GM21526 (cell line): ENCODE results near the gene STUB1.

ENCODE experiments used
- ATAC-seq: cut with Tn5 transposase; IDR thresholded peaks from one replicate; pipeline ENCODE4 v1.9.1; 2021; ENCODE audit warnings: moderate library complexity; ENCODE audit not compliant: unreplicated experiment, low FRiP score

The STUB1 gene

GRCh38 chr16:722835-723633 is 42.8 kb downstream of the STUB1 start:
- no peak for ATAC-seq

GRCh38 chr16:723695-724094 is 43.5 kb downstream of the STUB1 start:
- ATAC-seq: no peak

DNA sequence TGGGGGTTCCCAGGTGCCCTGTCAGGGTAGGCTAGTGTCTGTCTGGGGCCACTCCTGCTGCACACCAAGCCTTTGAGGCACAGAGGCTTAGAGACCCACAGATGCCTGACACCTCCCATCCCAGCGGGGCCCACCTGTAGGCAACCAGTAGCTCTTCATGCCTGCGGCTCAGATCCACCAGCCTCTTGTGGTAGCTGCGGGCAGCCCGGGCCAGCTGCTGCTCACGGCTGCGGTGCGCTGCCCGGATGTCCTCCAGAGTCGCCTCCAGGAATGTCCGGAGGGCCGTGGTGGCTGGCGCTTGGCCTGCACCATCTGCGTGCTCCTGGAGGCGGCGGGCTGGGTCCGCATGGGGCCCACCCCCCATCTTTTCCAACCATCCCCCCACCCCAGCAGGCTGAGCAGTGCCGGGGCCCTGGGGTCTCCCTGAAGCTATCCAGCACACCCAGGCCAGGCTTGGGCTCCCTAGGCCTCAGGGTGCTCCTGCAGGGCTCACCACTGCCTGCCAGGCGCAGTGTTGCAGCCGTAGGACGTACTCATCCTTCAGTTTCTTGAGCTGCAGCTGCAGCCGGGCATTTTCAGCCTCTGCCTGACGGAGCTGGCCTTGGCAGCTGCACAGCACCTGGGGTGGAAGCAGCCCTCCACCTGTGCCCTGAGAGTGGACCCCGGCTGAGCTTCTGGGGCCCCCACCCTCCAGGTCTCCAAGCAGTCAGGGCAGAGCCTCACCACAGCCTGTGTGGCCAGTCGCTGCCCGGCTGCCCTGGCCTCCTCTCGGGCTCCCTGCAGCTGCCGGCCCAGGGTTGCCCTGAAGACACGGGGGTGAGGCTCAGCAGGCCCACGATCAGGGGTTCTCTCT is 44.2 kb downstream of the STUB1 start:
- ATAC-seq: no peak

GRCh38 chr16:725041-725376 is 44.8 kb downstream of the STUB1 start:
- ATAC-seq: no peak

DNA sequence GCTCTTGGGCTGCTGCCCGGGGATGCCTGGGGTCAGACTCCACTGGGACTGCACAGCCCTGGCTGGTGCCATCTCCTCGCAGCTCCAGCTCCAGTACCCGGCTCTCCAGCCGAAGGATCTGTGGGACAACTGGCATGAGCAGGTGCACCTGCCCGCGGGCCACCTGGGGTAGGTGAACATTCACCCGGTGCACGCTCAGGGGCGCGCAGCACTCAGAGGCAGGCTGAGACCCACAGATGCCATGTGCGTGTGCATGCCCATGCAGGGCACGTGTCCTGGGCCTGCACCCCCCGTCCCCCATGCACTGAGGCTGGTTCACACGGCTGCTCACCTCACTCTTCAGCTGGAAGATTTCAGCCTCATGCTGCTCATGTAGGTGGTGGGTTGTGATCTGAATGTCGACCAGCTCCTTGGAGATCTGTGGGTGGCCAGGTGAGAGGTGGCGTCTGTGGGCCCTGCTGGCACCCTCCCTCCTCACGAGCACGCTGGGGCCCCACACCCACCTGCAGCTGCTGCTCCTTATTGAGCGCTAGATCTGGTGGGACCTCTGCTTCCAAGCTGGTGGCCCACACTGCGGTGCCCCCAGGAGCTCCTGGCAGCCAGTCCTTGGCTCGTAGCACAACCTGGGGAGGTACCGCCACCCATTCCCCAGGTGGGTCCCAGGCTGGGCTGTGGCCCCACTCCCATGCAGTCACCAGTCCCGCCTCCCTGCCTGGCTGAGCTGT is 45.4 kb downstream of the STUB1 start:
- ATAC-seq: no peak

DNA sequence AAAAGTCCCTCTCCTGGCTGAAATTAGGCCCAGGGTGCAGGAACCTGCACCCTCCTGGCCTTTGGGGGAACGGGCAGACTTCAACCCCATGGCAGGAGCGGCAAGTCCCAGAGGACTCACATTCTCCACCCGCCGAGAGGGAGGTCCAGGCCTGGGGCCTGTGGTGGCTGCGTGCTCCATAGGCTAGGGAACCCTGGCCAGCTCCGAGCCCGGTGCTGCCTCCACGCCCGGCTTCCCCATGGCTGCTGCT is 45.9 kb downstream of the STUB1 start:
- no peak for ATAC-seq

DNA sequence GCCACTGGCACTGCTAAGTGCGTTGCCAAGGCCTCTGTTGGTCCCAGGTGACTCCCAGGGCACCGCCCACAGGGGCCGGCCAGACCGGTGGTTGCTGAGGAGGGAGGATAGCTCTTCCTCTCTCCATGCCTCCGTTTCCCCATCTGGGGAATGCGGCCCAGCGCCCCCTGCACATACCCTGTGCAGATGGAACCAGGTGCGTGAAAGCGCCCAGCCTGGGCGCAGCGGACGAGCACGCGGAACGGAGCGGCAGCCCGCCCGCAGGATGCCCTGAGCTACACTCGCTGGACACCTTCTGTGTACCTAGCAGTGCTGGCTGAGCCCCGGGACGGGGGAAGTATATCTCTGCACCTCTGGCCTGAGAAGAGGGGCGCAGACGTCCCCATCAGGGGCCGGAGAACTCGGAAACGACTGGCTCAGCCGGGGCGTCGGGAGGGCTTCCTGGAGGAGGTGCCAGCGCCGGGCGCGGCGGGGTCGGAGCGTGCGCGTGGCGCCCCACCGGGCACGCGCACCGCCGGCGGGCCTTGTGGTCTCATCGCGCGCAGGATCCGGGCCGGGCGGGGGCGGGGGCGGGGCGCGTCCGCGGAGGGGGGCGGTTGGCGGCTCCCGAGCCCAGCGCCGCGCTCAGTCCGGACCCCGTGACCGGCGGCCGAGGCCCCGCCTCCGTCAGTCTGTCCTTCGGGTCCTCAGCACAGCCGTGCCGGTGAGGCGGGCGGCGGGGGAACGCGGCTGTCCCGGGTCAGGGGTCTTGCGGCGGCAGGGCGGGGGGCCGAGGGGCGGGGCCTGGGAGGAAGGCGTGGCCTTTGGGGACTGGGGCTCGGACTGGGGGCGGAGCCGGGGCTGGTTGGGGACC is 46.5 kb downstream of the STUB1 start, which contains the start of the genes CCDC78 and HAGHL:
Gene CCDC78 (minus strand): TSS at position 6 of the 853 bp plus-strand sequence. CDS start 76 bp downstream, outside the sequence.
Gene HAGHL (plus strand): TSS at position 669 of the 853 bp plus-strand sequence. CDS start 404 bp downstream, outside the sequence.
- no peak for ATAC-seq

DNA sequence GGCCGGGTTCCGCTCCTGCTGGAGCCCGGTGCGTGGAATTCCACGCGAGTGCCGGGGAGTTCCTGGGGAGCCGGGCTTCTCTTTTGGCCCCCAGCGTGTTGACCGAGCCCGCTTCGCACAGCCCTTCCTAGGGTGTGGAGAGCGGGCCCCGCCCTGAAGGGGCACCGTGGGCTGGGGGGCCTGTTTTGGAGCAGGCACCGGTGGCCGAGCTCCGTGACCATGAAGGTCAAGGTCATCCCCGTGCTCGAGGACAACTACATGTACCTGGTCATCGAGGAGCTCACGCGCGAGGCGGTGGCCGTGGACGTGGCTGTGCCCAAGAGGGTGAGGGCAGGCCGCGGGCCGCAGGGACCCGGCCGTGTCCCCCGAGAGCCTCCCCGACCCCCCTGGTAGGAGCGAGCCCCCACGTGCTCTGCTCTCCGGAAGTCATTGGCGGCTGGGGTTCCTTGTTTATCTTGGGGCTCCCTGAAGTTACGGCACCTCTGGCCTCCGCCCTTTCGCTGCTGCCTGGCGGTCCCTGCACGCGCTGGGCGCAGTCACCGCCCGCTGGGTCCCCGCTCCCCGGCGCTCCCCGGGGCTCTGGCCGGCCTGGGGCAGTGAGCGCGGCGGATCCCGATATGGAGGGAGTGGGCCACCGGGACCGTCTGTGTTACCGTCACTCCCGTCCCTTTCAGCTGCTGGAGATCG is 47.2 kb downstream of the STUB1 start:
- ATAC-seq: no peak

DNA sequence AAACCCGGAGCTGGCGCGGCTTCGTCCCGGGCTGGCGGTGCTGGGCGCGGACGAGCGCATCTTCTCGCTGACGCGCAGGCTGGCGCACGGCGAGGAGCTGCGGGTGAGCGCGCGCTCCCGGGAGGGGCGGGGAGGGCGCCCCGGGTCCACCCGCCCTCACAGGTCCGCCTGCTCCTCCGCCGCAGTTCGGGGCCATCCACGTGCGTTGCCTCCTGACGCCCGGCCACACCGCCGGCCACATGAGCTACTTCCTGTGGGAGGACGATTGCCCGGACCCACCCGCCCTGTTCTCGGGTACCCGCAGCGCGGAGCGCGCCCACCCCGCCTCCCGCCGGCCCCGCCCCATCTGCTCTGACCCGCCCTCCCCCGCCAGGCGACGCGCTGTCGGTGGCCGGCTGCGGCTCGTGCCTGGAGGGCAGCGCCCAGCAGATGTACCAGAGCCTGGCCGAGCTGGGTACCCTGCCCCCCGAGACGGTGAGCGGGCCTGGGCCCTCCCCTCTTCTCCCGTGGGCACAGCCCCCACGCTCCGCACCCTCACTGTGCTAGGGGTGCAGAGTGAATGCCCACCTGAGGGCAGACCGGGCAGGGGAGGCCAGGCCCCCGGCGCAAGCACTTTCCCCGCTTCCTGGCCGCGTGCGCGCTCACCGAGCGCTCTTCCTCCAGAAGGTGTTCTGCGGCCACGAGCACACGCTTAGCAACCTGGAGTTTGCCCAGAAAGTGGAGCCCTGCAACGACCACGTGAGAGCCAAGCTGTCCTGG is 48.1 kb downstream of the STUB1 start:
- no peak for ATAC-seq

GRCh38 chr16:728890-729744 is 48.9 kb downstream of the STUB1 start:
- ATAC-seq: no peak

GRCh38 chr16:729768-730665 is 49.8 kb downstream of the STUB1 start:
- no peak for ATAC-seq

GRCh38 chr16:730666-731509 is 50.7 kb downstream of the STUB1 start:
- ATAC-seq: no peak

DNA sequence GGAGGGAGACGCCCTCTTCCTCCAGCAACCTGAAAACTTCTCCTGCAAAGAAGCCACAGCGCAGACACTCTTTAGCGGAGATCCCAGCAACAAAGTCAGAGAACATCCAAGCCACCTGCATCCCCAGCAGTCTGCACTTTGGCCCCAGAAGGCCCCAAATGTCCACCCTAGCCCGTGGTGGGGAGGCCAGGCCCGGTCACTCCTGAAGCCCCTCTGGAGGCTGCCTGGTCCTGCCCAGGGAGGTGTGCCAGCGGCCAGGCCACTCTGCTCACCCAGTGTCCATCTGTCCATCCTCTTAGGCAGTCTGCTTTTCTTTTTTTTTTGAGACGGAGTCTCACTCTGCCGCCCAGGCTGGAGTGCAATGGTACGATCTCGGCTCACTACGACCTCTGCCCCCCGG is 52.1 kb downstream of the STUB1 start:
- no peak for ATAC-seq
